ENCODE measurements around the gene OXCT1. TPM values are rescaled to one million over a fixed set of nuclear protein-coding genes. Genes with fewer than 3 reads are reported as not detected.

The OXCT1 gene
- total RNA-seq, 1 experiment from 2014 or later, result 14.2 TPM

GRCh38 chr5:41837793-41838192, 32.4 kb downstream of the OXCT1 start:
- no TSS peak for BruUV-seq (replicated peaks)
- Mint-ChIP-seq H3K36me3 (ENCODE audit: insufficient read depth, unreplicated experiment) (no peaks in the 10 kb centered on the region), H3K27me3 (ENCODE audit: unreplicated experiment) (no peaks in the 10 kb centered on the region), H3K4me1 (ENCODE audit: low read depth, unreplicated experiment) (peaks cover 13% of the 10 kb centered on the region), H3K9me3 (ENCODE audit: low read depth, unreplicated experiment) (no peaks in the 10 kb centered on the region), H3K4me3 (ENCODE audit: low read depth, unreplicated experiment) (no peak overlapping the region), H3K27ac (ENCODE audit: unreplicated experiment) (no peak overlapping the region)
- DNase-seq, result no peak
- TF ChIP-seq, protein P1, sequence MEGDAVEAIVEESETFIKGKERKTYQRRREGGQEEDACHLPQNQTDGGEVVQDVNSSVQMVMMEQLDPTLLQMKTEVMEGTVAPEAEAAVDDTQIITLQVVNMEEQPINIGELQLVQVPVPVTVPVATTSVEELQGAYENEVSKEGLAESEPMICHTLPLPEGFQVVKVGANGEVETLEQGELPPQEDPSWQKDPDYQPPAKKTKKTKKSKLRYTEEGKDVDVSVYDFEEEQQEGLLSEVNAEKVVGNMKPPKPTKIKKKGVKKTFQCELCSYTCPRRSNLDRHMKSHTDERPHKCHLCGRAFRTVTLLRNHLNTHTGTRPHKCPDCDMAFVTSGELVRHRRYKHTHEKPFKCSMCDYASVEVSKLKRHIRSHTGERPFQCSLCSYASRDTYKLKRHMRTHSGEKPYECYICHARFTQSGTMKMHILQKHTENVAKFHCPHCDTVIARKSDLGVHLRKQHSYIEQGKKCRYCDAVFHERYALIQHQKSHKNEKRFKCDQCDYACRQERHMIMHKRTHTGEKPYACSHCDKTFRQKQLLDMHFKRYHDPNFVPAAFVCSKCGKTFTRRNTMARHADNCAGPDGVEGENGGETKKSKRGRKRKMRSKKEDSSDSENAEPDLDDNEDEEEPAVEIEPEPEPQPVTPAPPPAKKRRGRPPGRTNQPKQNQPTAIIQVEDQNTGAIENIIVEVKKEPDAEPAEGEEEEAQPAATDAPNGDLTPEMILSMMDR (IDR thresholded peaks at IDR 0.05; ENCODE audit: unreplicated experiment), result no peak
- intact Hi-C loops (cut with micrococcal nuclease; ENCODE audit: unreplicated experiment), result no loop called here
- CTCF ChIA-PET, result interaction anchor here (0.7 kb wide), 2 partner anchors 142 to 919 kb away, joined by 3 read pairs; no protein-coding TSS in a partner anchor

DNA sequence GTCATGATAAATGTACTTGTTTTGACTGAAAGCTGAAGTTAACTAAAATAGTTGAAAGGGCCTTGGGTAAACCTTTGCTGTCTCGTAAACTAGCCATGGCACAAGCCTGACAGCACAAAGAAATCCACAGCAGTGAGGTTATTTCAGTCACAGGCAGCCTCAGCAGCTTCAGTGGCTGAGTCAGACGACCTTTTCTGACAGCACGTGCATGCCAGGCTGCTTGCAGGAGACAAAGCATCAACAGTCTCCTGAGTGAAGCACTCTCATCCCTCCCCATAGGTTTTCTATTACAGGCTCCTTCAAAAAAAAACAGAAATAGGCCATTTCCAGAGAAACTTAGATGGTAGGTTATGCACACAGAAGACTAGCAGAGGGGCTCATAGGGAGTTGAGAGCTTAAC, 34.6 kb downstream of the OXCT1 start:
- CTCF ChIA-PET, result interaction anchor here (1.2 kb wide), 1 partner anchor 42 kb away, joined by 4 read pairs; no protein-coding TSS in a partner anchor

DNA sequence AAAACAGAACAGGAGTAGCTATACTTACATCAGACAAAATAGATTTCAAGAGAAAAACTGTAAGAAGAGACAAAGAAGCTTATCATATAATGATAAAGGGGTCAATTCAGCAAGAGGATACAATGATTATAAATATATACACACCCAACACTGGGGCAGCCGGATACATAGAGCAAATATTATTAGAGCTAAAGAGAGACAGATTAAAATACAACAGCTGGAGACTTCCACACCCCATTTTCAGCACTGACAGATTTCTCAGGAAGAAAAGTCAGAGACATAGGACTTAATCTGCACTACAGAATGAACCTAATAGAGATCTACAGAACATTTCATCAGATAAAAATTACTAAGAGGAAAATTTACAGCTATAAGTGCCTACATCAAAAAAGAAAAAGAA, 35.7 kb downstream of the OXCT1 start:
- intact Hi-C loops (cut with micrococcal nuclease; ENCODE audit: unreplicated experiment), result no loop called here
- Mint-ChIP-seq H3K9me3 (ENCODE audit: low read depth, unreplicated experiment) (peaks cover 3% of the 10 kb centered on the region), H3K4me1 (ENCODE audit: low read depth, unreplicated experiment) (peaks cover 4% of the 10 kb centered on the region), H3K27me3 (ENCODE audit: unreplicated experiment) (no peaks in the 10 kb centered on the region), H3K36me3 (ENCODE audit: insufficient read depth, unreplicated experiment) (no peaks in the 10 kb centered on the region), H3K27ac (ENCODE audit: unreplicated experiment) (no peak overlapping the region), H3K4me3 (ENCODE audit: low read depth, unreplicated experiment) (no peak overlapping the region)
- DNase-seq, result no peak
- no TSS peak for BruUV-seq (replicated peaks)
- TF ChIP-seq, protein P1 (IDR thresholded peaks at IDR 0.05; ENCODE audit: unreplicated experiment), result no peak
- CTCF ChIA-PET, result interaction anchor here (0.7 to 1.2 kb wide), 3 partner anchors 40 to 1611 kb away, joined by 3 to 4 read pairs (median 3); no protein-coding TSS in a partner anchor

More for the DNA sequence above, 34.6 kb downstream of the OXCT1 start:
- intact Hi-C loops (cut with micrococcal nuclease; ENCODE audit: unreplicated experiment), result no loop called here
- Mint-ChIP-seq H3K9me3 (ENCODE audit: low read depth, unreplicated experiment) (peaks cover 3% of the 10 kb centered on the region), H3K27me3 (ENCODE audit: unreplicated experiment) (no peaks in the 10 kb centered on the region), H3K4me1 (ENCODE audit: low read depth, unreplicated experiment) (peaks cover 13% of the 10 kb centered on the region), H3K27ac (ENCODE audit: unreplicated experiment) (no peak overlapping the region), H3K4me3 (ENCODE audit: low read depth, unreplicated experiment) (no peak overlapping the region), H3K36me3 (ENCODE audit: insufficient read depth, unreplicated experiment) (no peaks in the 10 kb centered on the region)
- peak; percentile 39 for DNase-seq
- BruUV-seq (replicated peaks), result no TSS peak
- TF ChIP-seq, protein P1 (IDR thresholded peaks at IDR 0.05; ENCODE audit: unreplicated experiment), result no peak

DNA sequence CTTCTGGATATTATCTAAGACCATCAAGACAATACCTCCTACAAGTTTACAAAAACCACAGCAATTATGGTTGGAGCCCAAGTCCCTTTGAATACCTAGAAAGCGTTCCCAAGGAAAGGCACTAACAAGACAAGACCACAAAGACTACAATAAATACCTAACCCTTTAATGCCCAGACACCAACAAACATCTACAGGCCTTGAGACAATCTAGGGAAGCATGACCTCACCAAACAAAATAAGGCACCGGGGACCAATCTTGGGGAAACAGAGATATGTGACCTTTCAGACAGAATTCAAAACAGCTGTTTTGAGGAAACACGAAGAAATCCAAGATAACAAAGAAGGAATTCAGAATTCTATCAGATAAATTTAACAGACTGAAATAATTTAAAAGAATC, 37.8 kb downstream of the OXCT1 start:
- Mint-ChIP-seq H3K4me1 (ENCODE audit: low read depth, unreplicated experiment) (no peaks in the 10 kb centered on the region), H3K9me3 (ENCODE audit: low read depth, unreplicated experiment) (peaks cover 3% of the 10 kb centered on the region), H3K4me3 (ENCODE audit: low read depth, unreplicated experiment) (no peak overlapping the region), H3K36me3 (ENCODE audit: insufficient read depth, unreplicated experiment) (no peaks in the 10 kb centered on the region), H3K27ac (ENCODE audit: unreplicated experiment) (no peak overlapping the region), H3K27me3 (ENCODE audit: unreplicated experiment) (no peaks in the 10 kb centered on the region)
- BruUV-seq (replicated peaks), result no TSS peak
- no peak for DNase-seq
- intact Hi-C loops (cut with micrococcal nuclease; ENCODE audit: unreplicated experiment), result no loop called here
- TF ChIP-seq, protein P1 (IDR thresholded peaks at IDR 0.05; ENCODE audit: unreplicated experiment), result no peak
- CTCF ChIA-PET, result no interaction called here

All from Calu3 (cell line).